WI38 (cell line): ENCODE measurements around the gene CHKB.
"Not testable (repeated sequence)": the region's sequence is repeated elsewhere in the genome, so short reads cannot be mapped to it uniquely, and the experiment has no call there.

Experiments
- H3K4me3 ChIP-seq: 2 replicates; pipeline ENCODE4 v1.5.1; 2011; ENCODE audit warnings: low read depth, mild to moderate bottlenecking, control low read depth, low read length
- TF ChIP-seq, protein P1 (sequence below): IDR thresholded peaks from 2 replicates; pipeline ENCODE4 v1.5.1; 2012; ENCODE audit warnings: low read depth, mild to moderate bottlenecking, control low read depth, low read length

The CHKB gene

DNA sequence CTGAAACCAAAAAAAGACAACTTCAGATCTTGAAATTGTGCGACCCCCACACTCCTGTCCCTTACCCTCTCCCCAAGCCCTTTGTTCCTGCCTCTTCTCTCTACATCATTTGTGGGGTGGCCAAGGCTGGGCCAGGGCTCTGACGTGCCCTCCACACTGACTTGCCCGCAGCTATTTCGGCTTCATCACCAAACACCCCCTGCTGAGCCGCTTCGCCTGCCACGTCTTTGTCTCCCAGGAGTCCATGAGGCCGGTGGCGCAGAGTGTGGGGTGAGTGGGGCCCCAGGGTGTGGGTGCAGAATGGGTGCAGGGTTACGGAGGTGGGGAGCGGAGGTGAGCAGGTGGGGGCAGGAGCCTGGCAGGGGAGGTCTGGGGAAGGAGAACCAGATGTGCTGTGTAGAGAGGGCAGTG lies 27.4 kb upstream of the CHKB start:
- no peak overlapping the region for H3K4me3 ChIP-seq
- TF ChIP-seq, protein P1, sequence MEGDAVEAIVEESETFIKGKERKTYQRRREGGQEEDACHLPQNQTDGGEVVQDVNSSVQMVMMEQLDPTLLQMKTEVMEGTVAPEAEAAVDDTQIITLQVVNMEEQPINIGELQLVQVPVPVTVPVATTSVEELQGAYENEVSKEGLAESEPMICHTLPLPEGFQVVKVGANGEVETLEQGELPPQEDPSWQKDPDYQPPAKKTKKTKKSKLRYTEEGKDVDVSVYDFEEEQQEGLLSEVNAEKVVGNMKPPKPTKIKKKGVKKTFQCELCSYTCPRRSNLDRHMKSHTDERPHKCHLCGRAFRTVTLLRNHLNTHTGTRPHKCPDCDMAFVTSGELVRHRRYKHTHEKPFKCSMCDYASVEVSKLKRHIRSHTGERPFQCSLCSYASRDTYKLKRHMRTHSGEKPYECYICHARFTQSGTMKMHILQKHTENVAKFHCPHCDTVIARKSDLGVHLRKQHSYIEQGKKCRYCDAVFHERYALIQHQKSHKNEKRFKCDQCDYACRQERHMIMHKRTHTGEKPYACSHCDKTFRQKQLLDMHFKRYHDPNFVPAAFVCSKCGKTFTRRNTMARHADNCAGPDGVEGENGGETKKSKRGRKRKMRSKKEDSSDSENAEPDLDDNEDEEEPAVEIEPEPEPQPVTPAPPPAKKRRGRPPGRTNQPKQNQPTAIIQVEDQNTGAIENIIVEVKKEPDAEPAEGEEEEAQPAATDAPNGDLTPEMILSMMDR, result no peak

DNA sequence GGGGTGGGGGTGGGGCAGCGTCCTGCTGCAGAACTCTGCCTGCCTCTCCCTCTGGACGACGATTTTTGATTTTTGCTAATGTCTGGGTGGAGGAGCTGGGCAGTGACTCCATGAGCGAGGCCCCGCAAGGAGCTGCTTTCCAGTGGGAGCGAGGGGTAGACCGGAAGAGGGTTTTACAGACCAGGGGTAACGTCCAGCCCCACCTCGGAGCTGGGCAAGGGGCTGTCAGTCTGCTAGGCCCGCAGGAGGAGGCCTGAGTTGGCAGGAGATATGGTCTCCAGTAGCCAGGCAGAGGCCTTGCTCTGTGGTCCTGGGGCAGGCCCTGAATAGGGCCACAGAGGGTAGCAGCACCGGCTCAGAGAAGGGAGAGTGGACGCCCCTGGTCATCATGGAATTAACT lies 26.9 kb upstream of the CHKB start:
- no peak overlapping the region for H3K4me3 ChIP-seq
- TF ChIP-seq, protein P1, result no peak

DNA sequence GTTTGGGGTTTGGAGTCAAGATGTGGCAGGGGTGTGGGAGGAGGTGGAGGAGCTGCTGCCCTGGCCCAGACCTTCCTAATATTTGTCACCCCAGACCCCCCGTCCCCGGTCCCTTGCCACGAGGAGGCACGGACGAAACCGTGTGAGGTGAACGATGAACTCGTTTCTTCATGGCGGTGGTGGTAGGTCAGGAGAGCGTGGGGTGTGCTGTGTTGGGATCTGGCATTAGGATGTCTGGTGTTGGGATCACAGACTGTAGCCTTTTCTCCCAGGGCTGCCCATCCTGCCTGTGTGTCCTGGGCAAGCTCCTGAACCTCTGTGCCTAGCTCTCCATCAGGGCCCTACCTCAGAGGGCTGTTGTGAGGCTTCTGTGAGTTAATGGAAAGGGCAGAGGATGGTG lies 26.3 kb upstream of the CHKB start:
- TF ChIP-seq, protein P1, result no peak
- H3K4me3 ChIP-seq, result no peak overlapping the region

DNA sequence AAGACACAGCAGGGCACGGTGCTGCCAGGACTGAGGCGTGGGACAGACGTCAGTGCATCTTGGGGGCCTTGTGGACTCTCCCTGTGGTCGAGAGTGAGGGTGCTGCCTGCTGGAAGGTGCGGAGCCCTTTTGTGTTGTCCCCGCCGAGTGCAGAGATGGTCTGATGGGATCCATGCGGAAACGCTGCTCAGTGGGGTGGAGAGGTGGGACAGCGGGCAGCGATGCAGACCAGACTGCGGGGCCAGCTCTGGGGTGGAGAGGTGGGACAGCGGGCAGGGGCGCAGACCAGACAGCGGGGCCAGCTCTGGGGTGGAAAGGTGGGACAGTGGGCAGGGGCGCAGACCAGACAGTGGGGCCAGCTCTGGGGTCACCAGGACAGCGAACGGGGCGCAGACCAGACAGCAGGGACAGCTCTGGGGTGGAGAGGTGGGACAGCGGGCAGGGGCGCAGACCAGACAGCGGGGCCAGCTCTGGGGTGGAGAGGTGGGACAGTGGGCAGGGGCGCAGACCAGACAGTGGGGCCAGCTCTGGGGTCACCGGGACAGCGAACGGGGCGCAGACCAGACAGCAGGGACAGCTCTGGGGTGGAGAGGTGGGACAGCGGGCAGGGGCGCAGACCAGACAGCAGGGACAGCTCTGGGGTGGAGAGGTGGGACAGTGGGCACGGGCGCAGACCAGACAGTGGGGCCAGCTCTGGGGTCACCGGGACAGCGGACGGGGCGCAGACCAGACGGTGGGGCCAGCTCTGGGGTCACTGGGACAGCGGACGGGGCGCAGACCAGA lies 25.6 kb upstream of the CHKB start:
- H3K4me3 ChIP-seq, result not testable (repeated sequence)

DNA sequence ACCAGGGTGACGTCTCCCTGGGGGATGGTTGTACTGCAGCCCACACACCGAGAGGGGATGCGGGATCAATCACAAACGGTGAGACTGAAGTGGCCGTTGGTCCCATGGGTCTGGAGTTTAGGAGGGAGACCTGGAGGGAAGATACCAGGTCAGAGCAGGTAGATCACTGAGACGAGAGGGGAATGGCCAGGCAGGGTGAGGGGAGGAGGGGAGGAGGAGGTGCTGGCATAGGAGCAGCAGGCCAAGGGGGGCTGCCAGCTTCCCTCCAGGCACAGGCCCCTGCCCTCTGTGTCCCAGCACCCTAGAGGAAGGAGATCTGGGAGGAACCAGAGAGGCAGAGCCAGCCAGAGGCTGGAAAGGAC lies 25.0 kb upstream of the CHKB start:
- TF ChIP-seq, protein P1, result no peak

DNA sequence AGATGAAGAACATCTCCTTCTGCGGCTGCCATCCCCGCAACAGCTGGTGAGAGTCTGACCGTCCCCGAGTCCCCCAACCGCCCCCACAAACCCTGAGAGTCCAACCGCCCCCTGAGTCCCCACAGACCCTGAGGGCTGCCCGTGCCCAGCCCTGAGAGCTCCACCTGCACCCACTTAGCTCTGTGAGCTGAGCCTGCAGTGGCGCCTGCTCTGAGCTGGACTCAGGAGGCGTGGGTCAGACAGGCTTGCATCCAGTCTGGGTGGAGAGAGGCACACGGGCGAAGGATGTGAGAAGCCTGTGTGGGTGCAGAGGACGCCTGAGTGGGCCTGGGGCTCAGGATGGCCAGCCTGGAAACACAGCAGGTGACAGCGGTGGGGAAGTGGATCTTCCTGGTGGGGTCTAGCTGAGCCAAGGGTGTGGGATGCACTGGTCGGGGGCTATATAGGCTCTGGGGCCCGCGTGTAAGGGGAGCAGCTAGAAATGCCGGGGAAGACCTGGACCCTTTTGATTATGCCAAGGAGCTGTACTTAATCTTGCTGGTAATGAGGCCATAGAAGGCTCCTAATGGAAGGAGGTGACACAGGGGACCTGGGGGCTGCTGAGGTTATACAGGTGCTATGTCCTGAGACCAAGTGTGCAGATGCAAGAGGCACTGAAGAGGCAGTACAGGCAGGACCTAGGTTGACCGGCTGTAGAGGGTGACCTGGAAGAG lies 24.5 kb upstream of the CHKB start:
- TF ChIP-seq, protein P1, result no peak
- no peak overlapping the region for H3K4me3 ChIP-seq

More for the DNA sequence above, 25.0 kb upstream of the CHKB start:
- no peak overlapping the region for H3K4me3 ChIP-seq

DNA sequence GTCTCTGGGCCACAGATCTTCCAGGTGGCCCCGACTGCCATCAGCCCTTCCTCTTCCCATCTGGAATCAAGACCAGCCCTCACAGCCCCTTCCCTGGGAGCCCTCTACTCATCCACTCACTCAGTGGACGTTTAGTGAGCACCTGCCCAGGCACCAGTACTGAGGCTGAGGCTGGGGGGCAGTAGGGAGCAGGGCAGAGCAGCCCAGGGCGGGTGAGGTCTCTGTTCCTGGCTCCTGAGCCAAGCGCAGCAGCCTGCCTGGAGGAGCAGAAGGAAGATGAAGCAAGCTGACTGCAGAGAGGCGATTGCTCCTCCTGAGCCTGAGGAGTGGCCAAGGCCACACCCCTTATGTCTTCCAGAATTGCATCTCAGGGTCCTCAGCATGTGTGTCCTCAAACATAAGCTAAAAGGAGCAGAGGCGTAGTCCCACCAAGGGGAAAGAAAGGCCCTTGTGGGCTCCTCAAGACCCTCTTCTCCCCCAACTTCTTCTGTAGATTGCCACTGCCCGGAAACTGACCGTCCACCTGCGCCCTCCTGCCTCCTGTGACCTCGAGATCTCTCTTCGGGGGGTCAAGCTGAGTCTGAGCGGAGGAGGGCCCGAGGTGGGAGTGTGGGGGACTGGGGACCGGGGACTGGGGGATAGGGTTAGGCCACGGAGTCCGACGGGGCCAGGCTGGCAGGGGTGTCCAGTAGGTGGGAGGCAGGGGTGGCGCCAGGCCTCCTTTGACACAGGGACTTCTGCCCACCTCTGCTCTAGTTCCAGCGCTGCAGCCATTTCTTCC lies 23.7 kb upstream of the CHKB start:
- TF ChIP-seq, protein P1, result no peak

More for the DNA sequence above, 23.7 kb upstream of the CHKB start:
- H3K4me3 ChIP-seq, result no peak overlapping the region
